HEK293 (cell line): ENCODE measurements around the gene TCEAL3.

Experiments used
- CTCF ChIP-seq: fragments of 450-650 bp; formaldehyde crosslinking; IDR thresholded peaks from 2 replicates; pipeline ENCODE4 v1.5.1; 2016; ENCODE audit warnings: missing biosample characterization, missing genetic modification characterization
- ZNF311 ChIP-seq: fragments of 450-650 bp; formaldehyde crosslinking; IDR thresholded peaks from 2 replicates; pipeline ENCODE4 v1.5.1; 2017; ENCODE audit warnings: missing biosample characterization, missing genetic modification characterization, borderline replicate concordance
- ZNF560 ChIP-seq: fragments of 450-650 bp; formaldehyde crosslinking; IDR thresholded peaks from 2 replicates; pipeline ENCODE4 v1.5.1; 2017; ENCODE audit warnings: missing biosample characterization, missing genetic modification characterization, borderline replicate concordance
- ZNF785 ChIP-seq: fragments of 450-650 bp; formaldehyde crosslinking; IDR thresholded peaks from 2 replicates; pipeline ENCODE4 v1.5.1; 2016; ENCODE audit warnings: missing biosample characterization, missing genetic modification characterization

- no peak for TF ChIP-seq ZNF560 (tag by site-specific recombination)
- no peak for TF ChIP-seq ZNF311 (tag by site-specific recombination)
- no peak for TF ChIP-seq CTCF
- no peak for TF ChIP-seq ZNF785 (tag by site-specific recombination)
Observed at GRCh38 chrX:103586659-103587058, 21.1 kb upstream of the TCEAL3 start.
